ENCODE results near the gene DTWD2.

GRCh38 chr5:119022017-119022745 lies 33.8 kb upstream of the DTWD2 start:
- TF ChIP-seq CTCF (IDR thresholded peaks at IDR 0.05; ENCODE audit: low read length) (peak; percentile 63), EZH2 (optimal IDR thresholded peaks at IDR 0.05; ENCODE audit: low read depth, low read length) (no peak), EZH2phosphoT487 (IDR thresholded peaks at IDR 0.05; ENCODE audit: low read length) (no peak)

All from MM.1S (cell line).